Body of pancreas (tissue), 4 donors: ENCODE results near the gene CD34. TPM values are rescaled to one million over a fixed set of nuclear protein-coding genes. Genes with fewer than 3 reads are reported as not detected.
"Not testable (repeated sequence)": the region's sequence is repeated elsewhere in the genome, so short reads cannot be mapped to it uniquely, and the experiment has no call there.

Experiments used
- ATAC-seq: fragments of 150-250 bp; one replicate; pipeline ENCODE4 v1.9.1; 2016
- DNase-seq, 4 donors: peaks; one replicate each; pipeline ENCODE4 v3.0.0-alpha.2; 2019
- H3K27ac ChIP-seq, 4 donors: fragments of 200-600 bp; sonication (generic); 1 replicate in 3 of 4; 2 replicates in 1 of 4; pipeline versions ENCODE4 v1.5.1 to v1.6.1; 2016 to 2019; ENCODE audit warnings: mild to moderate bottlenecking in 1 of 4, mixed read lengths in 1 of 4, moderate library complexity in 1 of 4
- H3K27me3 ChIP-seq, 2 donors: fragments of 200-600 bp; sonication (generic); one replicate each; pipeline ENCODE4 v1.6.0; 2016; ENCODE audit warnings: mild to moderate bottlenecking in 1 of 2
- H3K36me3 ChIP-seq, 2 donors: fragments of 200-600 bp; sonication (generic); replicated peaks in 1 of 2; 2 replicates each; pipeline ENCODE4 v1.5.1; 2016; ENCODE audit warnings: low read depth in 2 of 2; ENCODE audit not compliant: insufficient read depth in 1 of 2
- H3K4me1 ChIP-seq: fragments of 200-600 bp; sonication (generic); one replicate; pipeline ENCODE4 v1.6.0; 2016
- H3K4me3 ChIP-seq, 2 donors: fragments of 200-600 bp; sonication (generic); 1 replicate in 1 of 2; 2 replicates in 1 of 2; pipeline ENCODE4 v1.5.1; 2016 to 2019
- H3K9me3 ChIP-seq, 3 donors: fragments of 200-600 bp; sonication (generic); 1 replicate in 2 of 3; 2 replicates in 1 of 3; pipeline ENCODE4 v1.5.1; 2016
- CTCF ChIP-seq, 7 experiments: fragments of 450-650 bp in 4 of 7; fragments of 200-600 bp in 3 of 7; sonication (generic) in 3 of 7; IDR thresholded peaks; one replicate each; pipeline ENCODE4 v1.5.1; 2016 to 2019; ENCODE audit warnings: antibody characterized with exemption in 7 of 7
- POLR2A ChIP-seq, 3 donors: fragments of 450-650 bp; IDR thresholded peaks; one replicate each; pipeline ENCODE4 v1.6.1; 2016; ENCODE audit warnings: antibody characterized with exemption in 3 of 3, mild to moderate bottlenecking in 2 of 3
- WGBS, 2 donors: methylation state at CpG; one replicate each; pipeline ENCODE4 v1.1.5; 2017; 5-methylcytosine and 5-hydroxymethylcytosine counted together
- intact Hi-C: fragments of 100-400 bp; cut with DNase I; formaldehyde crosslinking; loops from one replicate; pipeline ENCODE4 v1.15.1; 2023
- total RNA-seq, 2 donors: library from RNA; depleted of rRNA; stranded (reverse); fragments of >200 nt; gene quantifications; one replicate each; pipeline ENCODE4 v1.1.0, GENCODE V29; 2016

Gene CD34
- total RNA-seq, 2 donors from 2014 or later, result 11.5 to 14.8 TPM

- no peaks in the 10 kb centered on the region for H3K9me3 ChIP-seq
- ATAC-seq (no peak), DNase-seq (no peak)
- intact Hi-C loops, result no loop called here
- H3K4me1 ChIP-seq, result peaks cover under 1% of the 10 kb centered on the region
- no peak overlapping the region for H3K4me3 ChIP-seq
- WGBS, 2 donors, result 81 to 90% methylated on average over 1 of the region's 1 CpG
- H3K36me3 ChIP-seq, result no peaks in the 10 kb centered on the region
- H3K27me3 ChIP-seq, result no peaks in the 10 kb centered on the region
- TF ChIP-seq POLR2A (IDR thresholded peaks at IDR 0.05), result no peak
- TF ChIP-seq CTCF (IDR thresholded peaks at IDR 0.05), result no peak
- H3K27ac ChIP-seq, result no peak overlapping the region
Observed at GRCh38 chr1:207878939-207879338, 32.0 kb downstream of the CD34 start.

GRCh38 chr1:207877914-207878313, 33.0 kb downstream of the CD34 start:
- WGBS, 2 donors, result 76 to 84% methylated on average over 4 to 5 of the region's 5 CpGs
- H3K36me3 ChIP-seq, intact Hi-C loops, H3K4me1 ChIP-seq, DNase-seq, ATAC-seq, H3K9me3 ChIP-seq, H3K4me3 ChIP-seq, H3K27me3 ChIP-seq, H3K27ac ChIP-seq: not testable (repeated sequence)

GRCh38 chr1:207876131-207876530, 34.8 kb downstream of the CD34 start:
- TF ChIP-seq CTCF (IDR thresholded peaks at IDR 0.05) (no peak), POLR2A (IDR thresholded peaks at IDR 0.05) (no peak)
- WGBS, 2 donors, result 67 to 78% methylated on average over 4 of the region's 4 CpGs
- DNase-seq (no peak), ATAC-seq (no peak)
- Histone ChIP-seq H3K36me3 (no peaks in the 10 kb centered on the region), H3K4me3 (no peak overlapping the region), H3K27me3 (no peaks in the 10 kb centered on the region), H3K27ac (no peak overlapping the region), H3K9me3 (no peaks in the 10 kb centered on the region), H3K4me1 (peaks cover 13% of the 10 kb centered on the region)
- intact Hi-C loops, result no loop called here

- intact Hi-C loops, result no loop called here
- H3K27ac ChIP-seq, result no peak overlapping the region
Observed at GRCh38 chr1:207875532-207875931, 35.4 kb downstream of the CD34 start.

GRCh38 chr1:207873055-207873890, 37.7 kb downstream of the CD34 start:
- 28% methylated on average over 8 of the region's 8 CpGs for WGBS, 2 donors
- DNase-seq, result no peak
- no peak for TF ChIP-seq CTCF (IDR thresholded peaks at IDR 0.05)
- TF ChIP-seq POLR2A (IDR thresholded peaks at IDR 0.05), result no peak
- H3K4me3 ChIP-seq, result no peak overlapping the region
- H3K4me1 ChIP-seq, result peaks cover 23% of the 10 kb centered on the region
- no peak for ATAC-seq
- H3K27ac ChIP-seq, result no peak overlapping the region
- no peaks in the 10 kb centered on the region for H3K27me3 ChIP-seq
- intact Hi-C loops, result no loop called here
- no peaks in the 10 kb centered on the region for H3K9me3 ChIP-seq
- H3K36me3 ChIP-seq, result no peaks in the 10 kb centered on the region

More at GRCh38 chr1:207875532-207875931, 35.4 kb downstream of the CD34 start:
- DNase-seq (no peak), ATAC-seq (no peak)
- 61 to 65% methylated on average over 4 of the region's 4 CpGs for WGBS, 2 donors
- Histone ChIP-seq H3K4me1 (peaks cover 13% of the 10 kb centered on the region), H3K9me3 (no peaks in the 10 kb centered on the region), H3K36me3 (no peaks in the 10 kb centered on the region), H3K4me3 (no peak overlapping the region), H3K27me3 (no peaks in the 10 kb centered on the region)
- no peak for TF ChIP-seq POLR2A (IDR thresholded peaks at IDR 0.05)
- no peak for TF ChIP-seq CTCF (IDR thresholded peaks at IDR 0.05)
